Glomerular endothelial cell (primary cell): ENCODE data around the gene ABHD16B. TPM values are rescaled to one million over a fixed set of nuclear protein-coding genes. Genes with fewer than 3 reads are reported as not detected.

Experiments used
- DNase-seq: peaks from one replicate; pipeline ENCODE4 v3.0.0-alpha.2; 2011; ENCODE audit warnings: low read depth, low spot score; ENCODE audit errors: extremely low read depth
- total RNA-seq: library from RNA; depleted of rRNA; stranded (reverse); fragments of >200 nt; gene quantifications from 2 replicates; pipeline ENCODE4 v1.2.3, GENCODE V29; 2015

Gene ABHD16B
- total RNA-seq, 1 donor from 2014 or later, result not detected

- DNase-seq, result no peak
Measured at GRCh38 chr20:63892402-63892801, 31.1 kb downstream of the ABHD16B start.

GRCh38 chr20:63893999-63894357 lies 32.7 kb downstream of the ABHD16B start:
- DNase-seq, result no peak

GRCh38 chr20:63894358-63895201 lies 33.3 kb downstream of the ABHD16B start, which contains the start of gene DNAJC5:
Gene DNAJC5 (plus strand): TSS chr20:63895126. CDS start chr20:63928346, 33,220 bp downstream.
- DNase-seq, result no peak

DNA sequence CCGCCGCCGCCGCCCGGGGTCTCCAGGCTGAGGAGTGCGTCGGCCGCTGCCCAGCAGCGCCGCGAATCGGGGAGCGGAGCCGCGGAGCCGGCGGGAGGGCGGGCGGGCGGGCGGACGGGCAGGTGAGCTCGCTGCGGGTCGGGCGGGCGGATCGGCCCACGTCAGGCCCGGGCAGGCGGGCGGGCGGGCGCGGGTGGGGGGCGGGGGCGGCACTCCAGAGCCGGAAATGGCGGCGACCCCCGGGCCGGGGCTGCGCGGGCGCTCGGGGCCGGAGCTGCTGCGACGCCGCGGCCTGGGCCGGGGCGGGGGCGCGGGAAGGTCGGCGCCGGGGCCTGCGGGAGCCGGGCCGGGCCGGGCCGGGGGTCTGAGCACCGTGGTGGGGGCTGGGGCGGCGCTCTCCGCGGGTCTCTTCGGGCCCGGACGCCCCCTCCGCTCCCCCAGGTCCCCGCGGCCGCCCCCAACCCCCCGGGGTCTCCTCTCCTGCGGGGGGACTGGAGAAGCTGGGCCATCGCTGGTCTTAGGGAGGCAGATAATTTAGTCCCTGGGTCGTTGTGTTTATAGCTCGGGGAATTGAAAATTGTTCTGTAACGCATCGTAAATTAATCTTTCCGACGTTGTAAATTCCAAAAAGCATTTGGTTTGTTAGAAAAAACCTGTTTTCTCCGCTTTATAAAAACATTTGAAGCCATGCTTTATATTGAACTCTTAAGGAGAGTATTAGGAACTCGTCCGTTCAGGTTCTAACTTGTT lies 34.1 kb downstream of the ABHD16B start:
- DNase-seq, result no peak

DNA sequence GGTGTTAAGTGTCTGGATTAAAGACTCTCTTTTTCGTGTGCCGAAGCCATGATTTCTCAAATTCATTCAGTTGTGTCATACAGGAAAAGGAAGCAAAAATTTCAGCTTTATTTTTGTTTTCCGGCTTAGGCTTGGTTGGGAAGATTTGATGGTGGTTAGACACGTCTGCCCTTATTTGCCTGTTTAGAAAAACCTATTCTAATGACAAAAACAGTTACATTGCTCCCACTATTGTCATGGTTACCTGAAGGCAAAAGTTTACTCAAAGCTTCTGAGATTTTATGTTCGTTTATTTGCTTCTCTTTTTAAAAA lies 34.6 kb downstream of the ABHD16B start:
- DNase-seq, result no peak

- no peak for DNase-seq
Measured at GRCh38 chr20:63896264-63897105, 35.2 kb downstream of the ABHD16B start.

- DNase-seq, result no peak
Measured at GRCh38 chr20:63897978-63898561, 36.8 kb downstream of the ABHD16B start.

DNA sequence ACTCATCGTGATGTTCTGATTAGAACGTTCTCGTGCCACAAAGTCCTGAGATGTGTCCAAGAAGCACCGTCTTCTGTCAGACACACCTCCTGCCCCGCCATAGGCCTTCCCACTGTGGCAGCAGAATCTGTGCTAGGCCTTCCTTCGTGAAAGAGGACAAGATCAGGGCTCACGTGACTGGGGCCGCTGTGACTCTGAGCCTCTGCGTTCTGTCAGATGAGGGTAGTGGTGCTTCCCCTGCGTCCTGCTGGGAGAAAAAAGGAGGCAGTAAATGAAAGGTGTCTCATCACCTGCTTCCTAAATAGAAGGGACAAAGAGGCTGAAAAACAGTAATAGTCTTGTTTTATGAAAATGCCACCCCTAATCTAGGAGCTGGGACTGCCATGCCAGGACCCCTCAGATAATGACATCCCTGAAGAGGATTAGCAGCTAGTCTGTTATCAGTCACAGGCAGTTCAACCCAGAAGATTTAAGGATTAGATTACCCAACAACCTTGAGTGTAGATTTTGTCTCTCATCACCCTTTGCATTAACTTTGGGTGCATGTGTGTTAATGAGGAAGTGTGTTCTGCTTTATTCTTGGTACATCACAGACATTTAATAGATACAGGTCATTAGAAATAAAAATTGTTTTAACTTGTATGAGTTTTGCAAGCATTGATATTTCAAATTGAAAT lies 37.7 kb downstream of the ABHD16B start:
- DNase-seq, result no peak

DNA sequence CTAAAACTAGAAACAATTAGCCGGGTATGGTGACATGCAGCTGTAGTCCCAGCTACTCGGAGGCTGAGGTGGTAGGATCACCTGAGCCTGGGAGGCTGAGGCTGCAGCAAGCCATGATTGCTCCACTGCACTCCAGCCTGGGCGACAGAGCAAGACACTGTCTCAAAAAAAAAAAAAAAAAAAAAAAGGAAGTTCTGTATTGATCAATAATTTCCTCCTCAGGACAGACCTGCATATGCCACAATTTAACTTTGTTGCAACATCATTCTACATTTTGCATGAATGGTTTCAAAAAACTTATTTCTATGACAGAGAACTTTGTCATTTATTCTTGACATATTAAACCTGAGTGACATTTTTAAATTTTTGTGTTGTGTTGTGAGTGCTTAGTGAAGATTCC lies 39.1 kb downstream of the ABHD16B start:
- no peak for DNase-seq

- no peak for DNase-seq
Measured at GRCh38 chr20:63903796-63904561, 42.7 kb downstream of the ABHD16B start.

DNA sequence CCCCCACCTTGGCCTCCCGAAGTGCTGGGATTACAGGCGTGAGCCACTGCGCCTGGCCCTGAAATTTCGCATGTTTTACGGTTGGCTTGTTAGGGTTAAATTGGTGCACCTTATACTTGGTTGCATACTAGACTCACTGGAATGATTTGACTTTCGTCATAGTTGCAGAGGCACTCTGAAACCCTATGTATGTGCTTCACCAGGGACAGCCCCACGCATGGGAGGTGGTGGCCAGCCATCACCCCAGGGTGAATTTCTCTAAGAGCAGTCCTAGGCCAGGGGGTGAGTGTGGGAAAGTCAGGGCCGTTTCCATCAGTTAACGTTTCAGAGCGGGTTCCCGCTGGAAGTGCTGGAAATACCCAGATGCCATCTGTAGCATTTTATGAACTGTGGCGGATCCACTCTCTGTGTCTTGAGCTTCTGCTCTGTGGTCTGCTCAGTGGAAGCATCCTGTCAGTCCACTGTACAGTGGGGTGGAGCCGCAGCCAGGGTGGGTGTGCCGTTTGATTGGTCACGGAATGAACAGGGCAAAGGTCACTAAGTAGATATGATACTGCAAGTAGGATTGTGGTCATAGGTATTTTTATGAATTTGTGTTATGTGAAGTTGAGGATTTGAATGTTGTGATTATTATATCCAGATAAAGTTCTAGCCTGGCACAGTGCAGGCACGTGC lies 46.8 kb downstream of the ABHD16B start:
- no peak for DNase-seq

DNA sequence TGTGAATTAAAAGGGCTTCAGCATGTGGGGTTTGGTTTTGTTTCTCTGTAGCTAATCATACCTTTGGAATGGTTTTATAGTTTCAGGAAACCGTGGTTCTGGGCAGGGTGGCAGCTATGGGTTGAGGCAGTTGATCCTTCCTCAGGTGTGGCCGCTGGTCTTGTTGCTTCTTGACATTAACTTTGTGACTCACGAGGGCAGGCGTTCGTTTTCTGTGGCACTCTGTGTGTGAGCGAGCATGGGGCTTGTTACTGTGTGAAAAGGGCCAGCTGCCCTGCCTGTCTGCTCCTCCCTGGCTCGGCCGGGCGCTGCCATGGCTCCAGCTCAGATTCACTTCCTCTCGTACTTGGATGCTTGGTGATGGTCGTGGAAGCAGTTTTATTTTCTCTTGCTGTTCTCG lies 49.9 kb downstream of the ABHD16B start:
- no peak for DNase-seq

Other genes starting within 250 kb of the ABHD16B start
- 8.5 and 12.0 TPM in 2 replicates for gene GMEB2, start 234.4 kb upstream of the ABHD16B start, total RNA-seq
- 7.9 and 17.5 TPM in 2 replicates for gene STMN3, start 208.1 kb upstream of the ABHD16B start, total RNA-seq
- 9.2 and 20.1 TPM in 2 replicates for gene RTEL1, start 203.2 kb upstream of the ABHD16B start, total RNA-seq
- 96.8 and 186 TPM in 2 replicates for gene TNFRSF6B, start 164.8 kb upstream of the ABHD16B start, total RNA-seq
- gene ARFRP1, start 153.5 kb upstream of the ABHD16B start, total RNA-seq, result 41.8 and 55.7 TPM in 2 replicates
- gene ZGPAT, start 153.5 kb upstream of the ABHD16B start, total RNA-seq, result 32.3 and 40.9 TPM in 2 replicates
- 10.8 and 13.7 TPM in 2 replicates for gene LIME1, start 124.8 kb upstream of the ABHD16B start, total RNA-seq
- gene SLC2A4RG, start 121.7 kb upstream of the ABHD16B start, total RNA-seq, result 44.2 and 81.2 TPM in 2 replicates
- 6.7 and 11.7 TPM in 2 replicates for gene ZBTB46, start 30.2 kb upstream of the ABHD16B start, total RNA-seq
- 189 and 209 TPM in 2 replicates for gene TPD52L2, start 3.8 kb downstream of the ABHD16B start, total RNA-seq
- gene DNAJC5, start 33.6 kb downstream of the ABHD16B start, total RNA-seq, result 78.2 and 79.4 TPM in 2 replicates
- gene UCKL1, start 94.9 kb downstream of the ABHD16B start, total RNA-seq, result 28.3 and 45.4 TPM in 2 replicates
- gene ZNF512B, start 108.4 kb downstream of the ABHD16B start, total RNA-seq, result 15.9 and 24.3 TPM in 2 replicates
- 6.2 and 8.3 TPM in 2 replicates for gene SAMD10, start 118.1 kb downstream of the ABHD16B start, total RNA-seq
- 63.2 and 64.3 TPM in 2 replicates for gene PRPF6, start 119.6 kb downstream of the ABHD16B start, total RNA-seq
- 1.2 and 6.8 TPM in 2 replicates for gene C20orf204, start 174.7 kb downstream of the ABHD16B start, total RNA-seq
- gene SOX18, start 188.1 kb downstream of the ABHD16B start, total RNA-seq, result 31.8 and 102 TPM in 2 replicates
- gene TCEA2, start 201.7 kb downstream of the ABHD16B start, total RNA-seq, result 34.5 and 61.0 TPM in 2 replicates
- 32.6 and 40.3 TPM in 2 replicates for gene RGS19, start 218.0 kb downstream of the ABHD16B start, total RNA-seq
- 2.7 and 4.5 TPM in 2 replicates for gene OPRL1, start 218.6 kb downstream of the ABHD16B start, total RNA-seq
- 1.2 TPM in 1 of 2 replicates, not detected in the other for gene LKAAEAR1, start 222.9 kb downstream of the ABHD16B start, total RNA-seq
- not detected in 2 replicates for gene NPBWR2, start 246.1 kb downstream of the ABHD16B start, total RNA-seq